HFFc6 (cell line): ENCODE data around the gene KIF11. TPM values are rescaled to one million over a fixed set of nuclear protein-coding genes. Genes with fewer than 3 reads are reported as not detected.

Experiments used
- DNase-seq: peaks from one replicate; pipeline ENCODE4 v3.0.0-alpha.2; 2018
- H3K27ac Mint-ChIP-seq: 2 replicates; pipeline ENCODE4 v1.8.0; 2020; ENCODE audit warnings: mild to moderate bottlenecking, mixed read lengths
- H3K27me3 Mint-ChIP-seq: 2 replicates; pipeline ENCODE4 v1.8.0; 2021; ENCODE audit warnings: mild to moderate bottlenecking, moderate library complexity, mixed read lengths; ENCODE audit not compliant: insufficient read depth
- H3K36me3 Mint-ChIP-seq: 2 replicates; pipeline ENCODE4 v1.8.0; 2021; ENCODE audit warnings: low read depth, mixed read lengths
- H3K4me1 Mint-ChIP-seq: 2 replicates; pipeline ENCODE4 v1.8.0; 2020; ENCODE audit warnings: low read depth, mixed read lengths
- H3K4me3 Mint-ChIP-seq: 2 replicates; pipeline ENCODE4 v1.8.0; 2020; ENCODE audit warnings: mild to moderate bottlenecking, moderate library complexity, mixed read lengths
- H3K9me3 Mint-ChIP-seq: 2 replicates; pipeline ENCODE4 v1.8.0; 2020; ENCODE audit warnings: mild to moderate bottlenecking, mixed read lengths
- total RNA-seq, 6 experiments: library from RNA; stranded (reverse); fragmentation: NEBNext Ultra II Directional; extraction: Animal tissue kit (Norgen Biotek cat#: 25700); gene quantifications; 2 replicates in 1 of 6; 3 replicates in 5 of 6; pipeline ENCODE4 v1.2.3, GENCODE V29; 2021
- TF ChIP-seq, protein P1 (sequence below): fragments of 200-600 bp; sonication (generic); IDR thresholded peaks from 2 replicates; pipeline ENCODE4 v1.5.0; 2021; ENCODE audit warnings: antibody characterized with exemption, mild to moderate bottlenecking

KIF11 gene
- total RNA-seq, 6 experiments from 2014 or later: 16.8 to 40.3 (median 35.3) TPM

DNA sequence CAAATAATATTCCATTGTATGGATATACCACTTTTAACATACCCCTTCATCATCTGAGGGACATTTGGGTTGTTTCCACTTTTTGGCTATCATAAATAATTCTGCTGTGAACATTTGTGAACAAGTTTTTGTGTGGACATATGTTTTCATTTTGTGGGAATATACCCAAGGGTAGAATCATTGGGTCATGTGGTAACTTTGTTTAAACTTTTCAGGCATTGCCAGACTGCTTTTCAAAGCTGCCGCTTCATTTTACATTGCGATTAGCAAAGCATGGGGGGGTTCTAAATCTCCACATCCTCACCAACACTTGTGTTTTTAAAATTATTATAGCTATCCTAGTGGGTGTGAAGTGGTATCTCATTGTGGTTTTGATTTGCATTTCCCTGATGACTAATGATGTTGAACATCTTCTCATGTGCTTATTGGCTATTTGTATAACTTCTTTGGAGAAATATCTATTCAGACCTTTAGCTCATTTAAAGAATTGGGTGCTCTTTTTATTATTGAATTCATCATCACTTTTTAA, 88.4 kb downstream of the KIF11 start:
- Mint-ChIP-seq H3K27ac (no peak overlapping the region), H3K27me3 (peaks cover 2% of the 10 kb centered on the region; the same call in 1 of the 2 replicates), H3K36me3 (peaks cover 17% of the 10 kb centered on the region), H3K4me1 (no peaks in the 10 kb centered on the region; the same call in 1 of the 2 replicates), H3K4me3 (no peak overlapping the region), H3K9me3 (peaks cover 12% of the 10 kb centered on the region; the same call in 1 of the 2 replicates)
- TF ChIP-seq, protein P1, sequence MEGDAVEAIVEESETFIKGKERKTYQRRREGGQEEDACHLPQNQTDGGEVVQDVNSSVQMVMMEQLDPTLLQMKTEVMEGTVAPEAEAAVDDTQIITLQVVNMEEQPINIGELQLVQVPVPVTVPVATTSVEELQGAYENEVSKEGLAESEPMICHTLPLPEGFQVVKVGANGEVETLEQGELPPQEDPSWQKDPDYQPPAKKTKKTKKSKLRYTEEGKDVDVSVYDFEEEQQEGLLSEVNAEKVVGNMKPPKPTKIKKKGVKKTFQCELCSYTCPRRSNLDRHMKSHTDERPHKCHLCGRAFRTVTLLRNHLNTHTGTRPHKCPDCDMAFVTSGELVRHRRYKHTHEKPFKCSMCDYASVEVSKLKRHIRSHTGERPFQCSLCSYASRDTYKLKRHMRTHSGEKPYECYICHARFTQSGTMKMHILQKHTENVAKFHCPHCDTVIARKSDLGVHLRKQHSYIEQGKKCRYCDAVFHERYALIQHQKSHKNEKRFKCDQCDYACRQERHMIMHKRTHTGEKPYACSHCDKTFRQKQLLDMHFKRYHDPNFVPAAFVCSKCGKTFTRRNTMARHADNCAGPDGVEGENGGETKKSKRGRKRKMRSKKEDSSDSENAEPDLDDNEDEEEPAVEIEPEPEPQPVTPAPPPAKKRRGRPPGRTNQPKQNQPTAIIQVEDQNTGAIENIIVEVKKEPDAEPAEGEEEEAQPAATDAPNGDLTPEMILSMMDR: no peak
- no peak for DNase-seq

DNA sequence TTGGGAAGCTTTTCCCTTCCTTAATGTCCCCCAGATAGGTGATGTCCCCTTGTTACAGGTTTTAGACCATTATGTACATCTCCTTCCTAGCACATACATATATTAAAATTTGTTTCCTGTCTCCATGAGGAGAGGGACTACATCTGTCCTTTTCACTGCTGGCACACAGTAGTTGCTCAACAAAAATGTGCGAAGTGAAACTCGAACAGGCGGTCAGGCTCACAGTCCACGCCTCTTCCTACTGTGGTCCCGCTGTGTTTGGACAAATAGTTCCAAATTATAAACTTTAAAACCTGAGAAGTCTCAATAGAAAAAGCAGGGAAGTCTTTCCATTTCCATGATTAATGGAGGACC, 95.6 kb downstream of the KIF11 start:
- Mint-ChIP-seq H3K36me3 (peaks cover 25% of the 10 kb centered on the region), H3K4me3 (peak overlapping the region; percentile 86), H3K27me3 (peaks cover 6% of the 10 kb centered on the region; the same call in 1 of the 2 replicates), H3K4me1 (peaks cover 9% of the 10 kb centered on the region), H3K27ac (peak overlapping the region; percentile 80), H3K9me3 (peaks cover 12% of the 10 kb centered on the region; the same call in 1 of the 2 replicates)
- no peak for DNase-seq
- TF ChIP-seq, protein P1: no peak

DNA sequence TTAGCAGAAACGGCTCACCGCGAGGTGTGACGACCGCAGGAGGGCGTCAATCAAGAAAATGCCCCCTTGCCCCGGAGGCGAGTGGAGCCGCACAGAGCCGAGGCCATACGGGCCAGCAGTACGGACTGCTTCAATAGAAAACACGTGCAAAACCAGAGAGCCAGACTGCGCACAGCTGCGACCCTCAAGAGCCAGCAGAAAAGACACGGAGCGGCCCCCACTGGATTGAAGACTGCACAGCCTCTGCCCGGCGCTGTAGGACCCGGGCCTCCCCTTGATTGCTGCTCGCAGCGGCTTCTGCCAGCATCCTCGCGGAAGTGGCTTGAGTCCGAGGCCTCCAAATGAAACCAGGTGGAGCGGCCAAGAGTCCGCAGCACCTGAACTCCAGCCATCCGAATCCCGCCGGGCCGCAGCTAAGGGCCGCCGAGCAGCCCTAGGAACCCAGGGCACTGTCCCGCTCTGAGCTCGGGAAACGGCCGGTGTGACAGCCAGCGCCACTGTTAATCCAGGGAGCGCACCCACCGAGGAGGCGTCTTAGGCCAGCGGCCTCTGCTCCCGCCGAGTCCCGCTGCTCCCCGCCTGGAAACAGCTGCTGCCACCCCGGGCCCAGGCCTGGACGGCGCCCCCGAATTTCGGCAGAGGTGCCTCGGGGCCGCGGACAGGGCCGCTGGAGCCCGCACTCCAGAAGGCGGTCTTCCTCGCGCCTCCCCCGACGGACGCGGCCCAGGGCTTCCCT, 96.2 kb downstream of the KIF11 start:
- Mint-ChIP-seq H3K36me3 (peaks cover 25% of the 10 kb centered on the region), H3K4me3 (peak overlapping the region; percentile 86), H3K27me3 (peaks cover 6% of the 10 kb centered on the region; the same call in 1 of the 2 replicates), H3K27ac (peak overlapping the region; percentile 80), H3K4me1 (peaks cover 10% of the 10 kb centered on the region), H3K9me3 (peaks cover 12% of the 10 kb centered on the region; the same call in 1 of the 2 replicates)
- no peak for DNase-seq
- TF ChIP-seq, protein P1: peak; percentile 37; the same call in 1 of the 2 replicates

DNA sequence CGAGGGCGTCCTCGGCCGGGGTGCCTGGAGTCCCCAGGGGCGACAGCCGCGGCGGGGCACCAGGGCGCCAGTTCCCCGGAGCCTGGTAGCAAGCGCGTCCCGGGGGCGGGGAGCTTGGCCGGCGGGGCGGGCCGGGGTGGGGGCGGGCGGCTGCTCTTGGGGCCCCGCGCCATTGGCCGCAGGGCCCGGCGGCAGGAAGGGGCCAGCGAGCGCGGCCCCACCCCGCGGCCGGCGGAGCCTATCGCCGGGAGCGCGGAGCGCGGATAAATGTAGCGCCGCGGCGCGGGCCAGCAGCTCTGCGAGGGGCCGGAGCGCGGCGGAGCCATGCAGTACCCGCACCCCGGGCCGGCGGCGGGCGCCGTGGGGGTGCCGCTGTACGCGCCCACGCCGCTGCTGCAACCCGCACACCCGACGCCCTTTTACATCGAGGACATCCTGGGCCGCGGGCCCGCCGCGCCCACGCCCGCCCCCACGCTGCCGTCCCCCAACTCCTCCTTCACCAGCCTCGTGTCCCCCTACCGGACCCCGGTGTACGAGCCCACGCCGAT, 96.8 kb downstream of the KIF11 start, which contains the start of gene HHEX:
HHEX (plus strand) TSS at position 293 of the 548 bp plus-strand sequence; CDS start at position 325, 32 bp downstream.
- Mint-ChIP-seq H3K4me3 (peak within 1 kb of the TSS; percentile 86), H3K9me3 (peaks cover 12% of the 10 kb centered on the region; the same call in 1 of the 2 replicates), H3K36me3 (peaks cover 23% of the 10 kb centered on the region), H3K27me3 (peaks cover 6% of the 10 kb centered on the region; the same call in 1 of the 2 replicates), H3K27ac (peak within 1 kb of the TSS; percentile 80), H3K4me1 (peaks cover 16% of the 10 kb centered on the region)
- TF ChIP-seq, protein P1: 0 out of 2 replicates have a peak, but pooled peaks have one; percentile 10
- DNase-seq: no peak

DNA sequence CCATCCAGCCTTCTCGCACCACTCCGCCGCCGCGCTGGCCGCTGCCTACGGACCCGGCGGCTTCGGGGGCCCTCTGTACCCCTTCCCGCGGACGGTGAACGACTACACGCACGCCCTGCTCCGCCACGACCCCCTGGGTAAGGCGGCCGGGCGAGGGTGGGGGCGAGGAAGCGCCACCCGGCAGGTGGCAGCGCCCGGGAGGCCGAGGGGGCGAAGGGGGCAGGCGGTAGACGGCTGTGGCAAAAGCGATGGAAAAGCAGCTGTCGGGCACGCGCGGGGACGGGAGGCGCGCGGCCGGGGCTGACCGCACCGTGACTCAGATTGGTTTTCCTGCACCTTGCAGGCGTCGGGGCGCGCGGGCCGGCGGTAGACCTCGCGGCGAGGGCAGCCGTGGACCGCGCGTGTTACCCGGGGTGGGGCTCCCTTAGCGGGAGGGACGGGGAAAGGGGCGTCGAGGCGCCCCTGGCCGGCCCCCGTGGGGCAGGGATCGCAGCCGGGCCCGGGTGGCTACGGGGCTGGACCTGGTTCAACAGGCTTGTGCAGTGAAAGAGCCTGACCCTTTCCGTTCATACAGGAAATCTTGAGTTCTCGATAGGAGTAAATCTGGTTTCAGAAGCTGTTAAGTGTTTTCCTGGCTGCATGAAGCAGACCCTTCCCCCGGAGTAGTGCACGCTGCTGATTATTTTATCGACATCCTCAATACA, 97.4 kb downstream of the KIF11 start:
- peak; percentile 33 for DNase-seq
- no peak overlapping the region for H3K27ac Mint-ChIP-seq
- peaks cover 23% of the 10 kb centered on the region for H3K4me1 Mint-ChIP-seq
- H3K9me3 Mint-ChIP-seq: peaks cover 7% of the 10 kb centered on the region; the same call in 1 of the 2 replicates
- H3K27me3 Mint-ChIP-seq: peaks cover 6% of the 10 kb centered on the region; the same call in 1 of the 2 replicates
- TF ChIP-seq, protein P1: no peak
- H3K4me3 Mint-ChIP-seq: peak overlapping the region; percentile 76
- H3K36me3 Mint-ChIP-seq: peaks cover 18% of the 10 kb centered on the region
